GM11168 (cell line): ENCODE measurements around the gene ADRB2.
"Not testable (repeated sequence)": the region's sequence is repeated elsewhere in the genome, so short reads cannot be mapped to it uniquely, and the experiment has no call there.

ENCODE experiments used
- in situ Hi-C: fragments of 300-500 bp; cut with MboI; formaldehyde crosslinking; loops from one replicate; pipeline ENCODE4 v1.12.0; 2022; ENCODE audit warnings: low sequenced_read_pairs; ENCODE audit not compliant: unreplicated experiment

ADRB2 gene

DNA sequence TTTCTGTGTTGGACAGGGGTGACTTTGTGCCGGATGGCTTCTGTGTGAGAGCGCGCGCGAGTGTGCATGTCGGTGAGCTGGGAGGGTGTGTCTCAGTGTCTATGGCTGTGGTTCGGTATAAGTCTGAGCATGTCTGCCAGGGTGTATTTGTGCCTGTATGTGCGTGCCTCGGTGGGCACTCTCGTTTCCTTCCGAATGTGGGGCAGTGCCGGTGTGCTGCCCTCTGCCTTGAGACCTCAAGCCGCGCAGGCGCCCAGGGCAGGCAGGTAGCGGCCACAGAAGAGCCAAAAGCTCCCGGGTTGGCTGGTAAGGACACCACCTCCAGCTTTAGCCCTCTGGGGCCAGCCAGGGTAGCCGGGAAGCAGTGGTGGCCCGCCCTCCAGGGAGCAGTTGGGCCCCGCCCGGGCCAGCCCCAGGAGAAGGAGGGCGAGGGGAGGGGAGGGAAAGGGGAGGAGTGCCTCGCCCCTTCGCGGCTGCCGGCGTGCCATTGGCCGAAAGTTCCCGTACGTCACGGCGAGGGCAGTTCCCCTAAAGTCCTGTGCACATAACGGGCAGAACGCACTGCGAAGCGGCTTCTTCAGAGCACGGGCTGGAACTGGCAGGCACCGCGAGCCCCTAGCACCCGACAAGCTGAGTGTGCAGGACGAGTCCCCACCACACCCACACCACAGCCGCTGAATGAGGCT is at the start of gene ADRB2:
TSS of gene ADRB2 (plus strand) at position 559 of the 686 bp plus-strand sequence. CDS start 221 bp downstream, outside the sequence.
- in situ Hi-C loops = no loop called here

DNA sequence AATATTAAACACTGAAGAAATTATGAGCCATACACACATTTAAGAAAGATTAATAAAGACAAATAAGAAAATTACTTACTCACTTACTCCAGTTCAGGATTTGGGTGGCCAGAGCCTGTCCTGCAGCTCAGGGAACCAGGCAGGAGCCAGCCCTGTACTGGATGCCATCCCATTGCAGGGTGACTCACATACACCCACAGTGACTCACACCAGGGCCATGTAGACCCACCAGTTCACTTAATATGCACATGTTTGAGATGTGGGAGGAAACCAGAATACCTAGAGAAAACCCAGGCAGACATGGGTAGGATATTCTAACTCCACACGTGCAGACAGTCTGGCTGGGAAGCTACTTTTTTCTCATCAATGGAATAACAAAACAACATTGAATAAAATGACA is 49.6 kb upstream of the ADRB2 start:
- in situ Hi-C loops = no loop called here

DNA sequence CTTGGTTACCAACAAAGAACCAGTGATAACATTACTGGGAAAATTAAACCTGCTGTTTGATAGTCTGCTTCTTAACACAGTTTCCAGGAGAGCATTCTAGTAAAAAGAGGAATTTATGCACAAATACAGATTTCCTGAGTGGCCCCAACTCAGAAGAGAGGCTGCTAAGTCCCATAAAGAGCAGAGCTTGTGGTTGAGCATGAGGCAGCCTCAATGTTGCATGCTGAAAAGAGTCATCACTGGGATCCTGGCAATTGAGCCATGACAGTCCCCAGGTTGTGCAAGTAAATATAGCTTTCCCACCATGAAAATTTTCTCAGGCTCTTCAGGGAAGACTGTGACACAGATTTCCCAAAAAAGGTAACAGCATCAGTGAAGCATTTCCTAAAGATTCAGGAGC is 47.5 kb upstream of the ADRB2 start:
- in situ Hi-C loops = no loop called here

DNA sequence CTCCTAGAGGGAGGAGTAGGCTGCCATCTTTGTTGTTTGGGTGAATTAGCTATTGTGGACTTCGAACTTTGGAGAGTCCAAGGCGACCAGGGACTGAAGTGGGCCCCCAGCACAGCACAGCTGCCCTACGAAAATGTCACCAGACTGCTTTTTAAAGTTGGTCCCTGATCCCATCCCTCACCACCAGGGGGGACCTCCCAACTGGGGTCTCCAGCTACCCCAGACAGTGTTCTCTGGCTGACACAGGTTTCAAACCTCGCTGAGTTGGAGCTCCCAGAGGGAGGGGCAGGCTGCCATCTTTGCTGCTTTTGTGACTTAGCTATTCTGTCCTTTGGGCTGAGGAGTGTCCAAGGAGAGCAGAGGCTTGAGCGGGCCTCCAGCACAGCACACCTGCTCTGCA is 45.7 kb upstream of the ADRB2 start:
- in situ Hi-C loops = no loop called here

DNA sequence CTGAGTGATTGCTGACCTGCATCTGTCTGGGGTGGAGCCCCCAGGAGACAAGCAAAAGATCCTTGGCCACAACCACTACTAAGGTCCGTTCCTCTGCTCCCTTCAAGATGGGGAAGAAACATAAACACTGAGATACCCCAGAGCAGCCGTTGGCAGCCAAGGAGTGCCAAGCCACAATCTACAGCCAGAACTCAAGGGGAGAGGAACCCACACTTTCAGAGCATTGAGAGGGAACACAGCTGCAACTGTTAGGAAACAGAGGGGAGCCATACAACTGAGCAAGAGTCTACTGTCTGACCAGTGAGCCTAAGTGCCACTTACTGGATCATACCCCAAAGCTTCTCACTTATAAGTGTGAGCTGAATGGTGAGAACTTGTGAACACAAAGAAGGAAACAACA is 44.6 kb upstream of the ADRB2 start:
- in situ Hi-C loops = no loop called here

DNA sequence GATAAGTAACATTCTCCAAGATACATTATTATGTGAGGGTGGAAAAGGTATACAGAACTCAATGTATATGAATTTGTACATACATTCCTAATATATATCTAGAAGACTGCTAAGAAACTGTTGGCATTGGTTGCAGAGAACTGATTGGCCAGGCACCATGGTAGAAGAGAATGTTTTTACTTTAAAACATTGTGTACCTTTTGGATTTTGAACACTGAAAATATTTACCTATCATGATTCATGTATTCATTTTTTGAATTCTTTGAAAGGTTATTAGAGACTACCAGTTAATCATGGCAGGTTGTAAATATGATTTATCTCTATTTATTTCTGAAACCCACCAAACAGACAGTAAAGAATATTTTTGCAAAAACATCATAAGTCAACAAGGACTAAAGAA is 41.2 kb upstream of the ADRB2 start:
- in situ Hi-C loops = no loop called here

DNA sequence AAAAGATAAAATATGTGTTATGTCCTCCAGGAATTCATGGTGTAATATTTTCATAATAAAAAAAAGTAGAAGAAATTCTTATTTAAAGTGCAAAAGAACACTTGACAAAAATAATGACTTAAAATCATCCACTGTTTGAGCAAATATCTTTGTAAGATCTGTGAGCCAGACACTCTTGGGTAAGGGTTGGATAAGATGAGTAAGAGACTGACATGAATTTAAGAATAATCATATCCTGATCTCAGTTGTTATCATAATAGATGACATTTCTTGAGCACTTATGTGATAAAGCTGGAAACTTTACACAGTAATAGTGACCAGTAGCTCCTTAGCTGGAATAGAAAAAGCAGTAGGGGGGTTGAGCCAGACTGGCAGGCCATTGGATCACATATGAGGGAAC is 40.0 kb upstream of the ADRB2 start:
- in situ Hi-C loops = no loop called here

DNA sequence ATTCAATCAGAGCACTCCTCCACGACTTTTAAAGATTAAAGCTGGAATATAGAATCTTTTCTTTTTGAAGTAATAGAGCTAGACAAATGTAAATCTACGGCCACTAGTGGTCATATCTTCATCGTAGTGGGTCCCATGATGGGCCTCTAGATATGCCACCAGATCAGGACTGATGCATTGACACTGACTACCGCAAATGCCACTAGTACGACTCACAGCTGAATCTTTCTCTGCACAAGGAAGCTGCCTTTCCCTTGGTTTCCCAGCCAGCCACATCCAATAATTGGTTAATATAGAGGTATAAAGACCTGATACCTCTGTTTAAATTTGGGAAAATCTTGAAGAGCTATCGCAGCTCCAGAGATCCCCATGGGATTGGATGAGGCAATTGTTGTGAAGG is 37.8 kb upstream of the ADRB2 start:
- in situ Hi-C loops = no loop called here

DNA sequence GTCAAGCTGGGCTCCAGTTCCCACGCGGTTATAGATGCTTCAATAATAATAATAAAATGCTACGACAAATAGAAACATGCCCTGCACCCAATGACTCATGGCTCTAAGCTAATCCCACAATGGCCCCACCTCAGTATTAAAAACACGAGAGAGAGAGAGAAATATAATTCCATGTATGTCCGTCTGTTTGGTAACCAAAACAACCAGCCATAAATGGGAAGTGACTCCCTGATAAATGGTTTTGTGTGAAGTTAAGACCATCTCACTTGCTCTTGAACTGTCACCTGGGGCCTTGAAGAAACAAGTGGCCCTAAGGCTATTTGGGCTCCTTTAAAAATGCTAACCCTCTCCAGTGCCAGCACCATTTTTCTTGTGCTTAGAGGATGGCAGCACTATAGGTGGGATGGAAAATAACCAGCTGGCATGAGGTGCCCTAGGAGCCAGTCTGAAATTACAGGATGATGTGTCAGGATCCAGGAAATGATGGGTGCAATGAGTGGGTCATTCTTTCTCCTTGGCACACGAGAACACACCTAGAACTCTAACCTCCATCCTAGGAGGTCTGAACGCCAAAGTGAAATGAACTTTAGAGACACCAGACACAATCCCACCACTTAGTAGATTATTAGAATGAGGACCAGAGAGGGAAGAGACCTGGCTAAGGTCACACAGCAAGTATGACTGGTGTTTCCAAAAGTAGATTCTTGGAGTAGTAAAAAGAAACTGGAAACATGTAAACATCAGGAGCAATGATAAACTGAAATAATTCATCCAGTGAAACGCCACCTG is 35.7 kb upstream of the ADRB2 start:
- in situ Hi-C loops = no loop called here

DNA sequence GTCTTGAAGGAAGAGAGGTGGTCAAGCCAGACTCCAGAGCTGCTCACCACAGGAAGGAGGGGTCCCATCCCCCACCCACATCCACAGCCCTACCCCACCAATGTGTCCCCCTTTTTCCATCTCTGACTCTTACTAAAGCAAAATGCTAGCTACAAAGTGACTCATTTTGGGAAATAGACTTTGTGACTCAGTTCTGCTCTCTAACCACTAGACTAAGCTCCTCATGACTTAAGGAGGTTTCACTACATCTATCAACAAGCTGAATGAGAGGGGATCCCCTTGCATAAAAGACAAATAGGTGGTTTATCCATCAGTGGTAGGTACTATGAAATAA is 35.1 kb upstream of the ADRB2 start:
- in situ Hi-C loops = no loop called here

DNA sequence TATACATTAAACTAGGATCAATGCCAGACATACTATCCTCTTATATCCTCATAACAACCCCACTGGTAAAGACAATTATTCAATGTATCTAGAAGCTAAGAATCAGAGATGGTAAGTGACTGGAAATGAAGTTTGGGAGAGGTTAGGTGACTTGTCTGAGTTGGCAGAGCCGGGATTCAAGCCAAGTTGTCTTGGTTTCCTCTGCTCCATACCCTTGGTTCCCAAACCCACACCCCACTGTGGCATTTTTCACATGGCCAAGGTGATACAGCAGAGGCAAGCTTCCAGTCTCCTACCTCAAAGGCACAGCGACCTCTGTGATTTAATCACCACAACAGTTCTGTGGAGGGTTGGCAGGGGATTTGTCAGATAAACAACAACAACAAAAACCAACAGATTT is 34.7 kb upstream of the ADRB2 start:
- in situ Hi-C loops = no loop called here

DNA sequence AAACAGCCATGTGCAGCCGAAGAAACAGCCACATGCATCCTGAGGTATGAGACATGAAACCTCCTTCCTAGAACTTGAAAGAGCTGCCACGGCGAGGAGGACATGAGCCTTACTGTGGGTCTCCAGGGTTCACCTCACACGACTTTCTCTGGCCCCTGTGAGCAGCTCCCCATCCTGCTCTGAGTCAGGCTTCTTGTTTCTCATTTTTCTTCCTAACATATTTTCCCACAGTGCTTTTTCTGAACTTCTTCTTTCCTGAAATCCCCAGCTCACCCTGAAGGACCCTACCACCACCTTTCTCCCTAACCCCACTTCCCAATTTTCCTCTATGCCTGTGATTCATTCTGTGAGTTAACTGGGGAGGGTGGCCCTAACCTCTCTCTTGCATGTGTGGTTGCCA is 33.7 kb upstream of the ADRB2 start:
- in situ Hi-C loops = no loop called here

DNA sequence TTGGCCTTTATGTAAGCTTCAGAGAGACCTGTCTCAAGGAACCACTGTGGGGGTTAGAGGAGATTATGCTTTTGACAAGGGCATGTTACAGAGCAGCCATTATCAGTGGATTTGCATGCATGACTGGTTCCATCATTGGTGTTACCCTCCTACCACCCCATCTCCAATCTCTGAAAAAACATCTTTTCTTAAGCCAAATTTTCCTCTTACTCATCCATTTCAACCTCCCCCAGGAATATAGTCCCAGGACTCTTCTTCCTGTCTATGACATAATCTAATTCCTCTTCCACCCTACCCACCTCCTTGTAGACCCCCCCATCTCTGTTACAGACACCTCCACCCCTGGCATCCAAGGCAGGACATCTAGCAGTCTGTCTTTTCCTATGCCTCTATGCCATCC is 33.1 kb upstream of the ADRB2 start:
- in situ Hi-C loops = no loop called here

DNA sequence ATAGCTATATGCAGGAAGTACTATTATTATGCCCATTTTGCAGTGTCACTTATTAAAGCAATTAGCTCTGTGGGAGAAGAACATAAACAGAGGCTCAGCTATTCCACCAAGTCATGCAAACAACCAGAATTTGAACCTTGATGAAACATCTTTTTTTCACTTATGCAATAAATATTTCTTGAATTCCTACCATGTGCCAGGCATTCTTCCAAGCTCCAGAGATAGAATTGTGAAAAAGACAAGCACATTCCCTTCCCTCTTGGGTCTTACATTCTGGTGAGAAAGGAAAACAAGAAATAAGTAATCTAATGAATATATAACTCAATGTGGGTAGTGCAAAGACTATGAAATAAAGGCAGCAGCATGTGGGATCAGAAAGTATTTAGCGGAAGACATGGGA is 32.1 kb upstream of the ADRB2 start:
- in situ Hi-C loops = no loop called here

DNA sequence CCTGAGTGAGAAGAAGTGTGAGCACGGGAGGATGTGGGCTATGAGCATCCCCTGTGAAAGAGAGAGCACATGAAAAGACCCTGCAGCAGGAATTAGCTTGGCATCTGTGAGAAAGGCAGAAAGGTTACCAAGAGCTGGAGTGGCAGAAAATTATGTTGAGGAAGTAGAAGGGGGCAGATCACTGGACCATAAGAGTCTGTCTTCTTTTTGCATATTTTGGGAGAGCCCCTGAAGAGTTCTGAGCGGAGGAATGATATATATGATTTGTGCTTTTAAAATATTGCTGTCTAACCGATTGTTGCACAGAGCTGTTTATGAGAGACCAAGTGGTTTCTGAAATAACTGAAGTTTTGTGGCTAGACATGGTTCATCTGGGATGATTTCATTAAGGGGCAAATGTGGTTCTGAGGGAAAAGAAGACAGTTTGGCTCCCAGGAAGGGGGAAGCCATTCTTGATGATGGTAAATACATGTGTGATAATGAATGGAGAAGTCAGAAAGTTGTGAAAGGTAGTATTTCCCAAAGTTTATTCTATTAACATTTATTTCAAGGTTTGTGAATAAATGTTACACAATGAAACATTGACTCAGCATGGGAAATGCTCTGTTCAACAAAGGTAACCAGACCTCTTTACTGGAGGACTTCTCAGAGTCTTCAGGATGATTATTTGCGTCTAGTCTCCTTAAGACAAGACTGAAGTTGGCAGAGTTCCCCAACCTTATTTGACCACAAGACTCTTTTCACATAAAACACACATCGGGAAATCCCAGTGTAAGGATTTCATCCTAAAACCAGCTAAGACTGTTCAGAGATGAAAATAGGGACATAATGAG is 31.5 kb upstream of the ADRB2 start:
- in situ Hi-C loops = no loop called here

DNA sequence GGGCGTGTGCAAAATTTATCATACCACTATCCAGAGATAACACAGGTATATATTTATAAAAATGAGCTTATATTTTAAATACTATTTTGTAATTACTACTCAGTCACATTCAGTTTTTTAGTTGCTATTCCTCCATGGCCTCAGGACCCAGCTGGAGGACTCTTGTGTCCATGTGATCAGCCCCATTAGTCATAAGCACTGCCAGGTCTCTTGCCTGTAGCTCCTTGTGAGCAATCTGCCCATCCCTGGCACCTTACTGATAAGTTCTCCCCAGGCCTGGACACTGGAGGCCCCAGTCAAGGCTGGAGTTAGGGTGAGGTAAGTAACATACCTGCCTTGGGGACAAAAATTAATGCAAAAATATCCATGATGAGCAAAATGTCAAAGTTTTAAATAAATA is 29.5 kb upstream of the ADRB2 start:
- in situ Hi-C loops = no loop called here

DNA sequence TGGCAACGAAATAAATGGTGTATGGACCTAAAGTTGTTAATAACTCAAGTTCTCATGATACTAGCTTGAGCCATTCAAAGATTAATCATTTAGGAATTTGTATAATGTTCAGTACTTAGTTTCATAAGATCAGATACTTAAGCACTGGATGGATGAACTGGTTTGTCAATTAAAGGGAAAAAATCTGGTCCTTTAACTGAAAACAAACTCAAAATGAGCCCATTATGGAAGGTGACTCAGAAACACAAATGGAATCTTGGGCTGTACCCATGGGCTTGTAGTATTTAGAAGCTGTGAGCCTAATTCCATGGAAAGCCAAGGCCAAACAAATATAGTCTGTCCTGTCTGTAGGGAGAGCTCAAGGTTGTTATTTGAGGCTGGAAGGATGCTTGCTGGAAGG is 27.6 kb upstream of the ADRB2 start:
- in situ Hi-C loops = no loop called here

DNA sequence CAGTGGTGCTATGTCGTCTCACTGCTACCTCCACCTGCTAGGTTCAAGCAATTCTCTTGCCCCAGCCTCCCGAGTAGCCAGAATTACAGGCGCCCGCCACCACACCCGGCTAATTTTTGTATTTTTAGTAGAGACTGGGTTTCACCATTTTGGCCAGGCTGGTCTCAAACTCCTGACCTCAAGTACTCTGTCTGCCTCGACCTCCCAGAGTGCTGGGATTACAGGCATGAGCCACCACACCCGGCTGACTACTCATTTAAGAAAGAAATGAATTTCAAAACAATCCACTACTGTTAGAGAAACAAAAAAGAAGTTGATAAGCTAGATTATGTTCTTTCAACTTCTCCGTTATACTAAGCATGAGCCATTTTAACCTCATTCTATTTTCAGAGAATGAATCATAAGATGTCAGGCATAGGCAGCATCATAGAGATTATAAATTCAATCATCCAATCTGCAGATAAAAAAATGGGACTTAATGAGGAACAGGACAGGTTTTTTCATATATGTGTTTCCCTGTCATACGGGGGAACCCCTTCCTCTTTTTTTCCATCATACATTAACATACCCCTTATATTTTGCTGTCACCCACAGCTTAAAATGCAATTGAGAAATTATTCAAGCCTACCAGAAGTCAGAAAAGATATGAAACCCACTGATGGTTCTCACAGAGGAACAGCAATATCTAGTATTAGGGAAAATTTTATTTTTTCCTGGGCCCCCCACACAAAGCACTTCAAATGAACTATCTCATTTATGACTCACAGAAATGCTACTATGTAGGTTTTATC is 26.5 kb upstream of the ADRB2 start:
- in situ Hi-C loops = no loop called here

DNA sequence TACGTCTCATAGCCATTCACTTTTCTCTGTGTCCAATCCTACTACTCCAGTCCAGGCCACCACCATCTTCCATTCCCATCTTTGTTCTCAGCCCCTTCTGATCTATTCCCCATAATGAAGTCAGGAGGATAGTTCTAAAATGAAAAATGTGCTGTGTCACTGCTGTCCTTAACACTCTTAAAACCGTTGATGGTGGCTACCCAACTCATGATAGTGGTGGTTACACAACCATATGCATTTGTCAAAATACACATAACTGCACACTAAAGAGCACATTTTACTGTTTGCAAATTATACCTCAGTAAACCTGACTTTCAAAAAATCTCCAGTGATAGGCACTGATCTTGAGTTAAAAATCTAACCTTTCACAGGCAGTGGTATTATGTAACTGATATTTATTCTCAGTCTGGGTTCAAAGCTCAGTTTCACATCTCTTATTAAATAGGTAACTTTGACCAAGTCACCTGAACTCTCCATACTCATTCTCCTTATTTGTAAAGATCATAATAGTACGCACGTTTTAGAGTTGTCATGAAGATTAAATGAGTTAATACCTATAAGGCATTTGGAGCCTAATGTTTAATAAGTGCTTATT is 24.6 kb upstream of the ADRB2 start:
- in situ Hi-C loops = no loop called here

DNA sequence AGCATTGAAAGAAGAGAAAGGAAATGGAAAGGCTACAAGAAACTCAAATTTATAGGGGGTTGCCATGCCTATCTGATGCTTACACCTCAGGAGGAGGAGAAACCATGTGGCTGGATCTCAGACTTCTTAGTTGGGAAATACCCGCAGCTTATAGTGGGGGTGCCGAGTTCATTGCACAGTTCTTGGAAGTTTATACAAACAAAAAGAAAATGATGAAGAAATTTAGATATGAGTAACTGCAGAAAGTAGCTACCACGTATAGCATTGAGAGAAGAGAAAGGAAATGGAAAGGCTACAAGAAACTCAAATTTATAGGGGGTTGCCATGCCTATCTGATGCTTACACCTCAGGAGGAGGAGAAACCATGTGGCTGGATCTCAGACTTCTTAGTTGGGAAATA is 23.0 kb upstream of the ADRB2 start:
- in situ Hi-C loops = not testable (repeated sequence)
